CD1c-positive myeloid dendritic cell (primary cell): ENCODE results near the gene SLC28A3.

Source experiments
- DNase-seq: peaks from one replicate; pipeline ENCODE4 v3.0.0-alpha.2; 2016; ENCODE audit errors: extremely low spot score

SLC28A3 gene

GRCh38 chr9:84339962-84340361 is 596 bp downstream of the SLC28A3 start:
- DNase-seq, result no peak

- no peak for DNase-seq
Measured at GRCh38 chr9:84339503-84339902, 1.1 kb downstream of the SLC28A3 start.

GRCh38 chr9:84338792-84339191 is 1.8 kb downstream of the SLC28A3 start:
- no peak for DNase-seq

DNA sequence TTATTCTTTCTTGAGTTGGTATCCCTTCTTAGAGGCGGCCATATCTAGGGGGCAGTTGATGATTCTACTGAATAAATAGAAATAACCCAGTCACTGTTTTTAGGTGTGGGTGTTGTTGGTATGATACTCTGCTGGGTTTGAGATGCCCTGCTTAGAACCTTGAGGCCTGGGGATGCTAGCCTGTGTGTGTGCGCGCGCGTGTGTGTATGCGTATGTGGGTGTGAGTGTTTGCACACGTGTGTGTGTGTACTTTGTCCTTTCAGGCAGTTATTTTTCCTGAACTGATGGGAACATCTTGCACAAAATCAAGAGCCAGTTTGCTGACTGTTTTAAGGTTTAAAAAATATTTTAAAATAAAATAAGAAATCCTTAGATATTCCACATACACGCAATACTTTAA is 3.3 kb downstream of the SLC28A3 start:
- DNase-seq, result no peak

DNA sequence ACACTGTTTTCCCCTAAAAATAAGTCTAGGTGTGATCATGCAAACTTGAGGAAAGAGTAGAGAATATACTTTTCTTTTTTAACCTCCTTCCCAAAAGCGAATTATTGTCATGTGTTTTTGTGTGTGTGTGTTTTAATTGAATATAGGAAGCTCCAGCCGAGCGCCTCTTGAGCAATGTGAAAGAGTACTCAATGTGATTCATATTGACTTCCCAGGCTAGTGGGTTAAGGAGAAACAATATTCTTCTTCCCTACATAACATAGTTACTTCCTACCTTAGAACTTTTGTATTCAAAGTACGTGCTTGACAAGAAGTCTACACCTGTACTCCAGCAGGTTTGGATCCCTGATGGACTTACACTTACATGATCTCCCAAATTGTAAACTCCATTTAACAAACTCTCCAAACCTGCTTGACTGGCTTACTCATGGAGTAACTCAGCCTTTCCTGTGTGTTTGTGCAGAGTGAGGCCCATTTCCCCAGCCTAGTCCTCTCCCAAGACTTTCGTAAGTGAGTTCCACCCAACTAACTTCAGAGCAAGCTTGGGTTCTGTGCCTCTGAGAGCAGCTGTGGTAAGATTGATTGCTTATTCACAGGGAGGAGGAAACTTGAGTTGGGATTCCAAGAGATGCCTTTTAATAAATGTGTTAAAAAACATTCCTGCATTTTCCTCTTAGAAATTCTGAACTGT is 9.3 kb downstream of the SLC28A3 start:
- DNase-seq, result peak; percentile 9

- no peak for DNase-seq
Measured at GRCh38 chr9:84330246-84330645, 10.3 kb downstream of the SLC28A3 start.

- DNase-seq, result no peak
Measured at GRCh38 chr9:84327184-84327583, 13.4 kb downstream of the SLC28A3 start.

GRCh38 chr9:84325347-84325973 is 15.1 kb downstream of the SLC28A3 start:
- no peak for DNase-seq

DNA sequence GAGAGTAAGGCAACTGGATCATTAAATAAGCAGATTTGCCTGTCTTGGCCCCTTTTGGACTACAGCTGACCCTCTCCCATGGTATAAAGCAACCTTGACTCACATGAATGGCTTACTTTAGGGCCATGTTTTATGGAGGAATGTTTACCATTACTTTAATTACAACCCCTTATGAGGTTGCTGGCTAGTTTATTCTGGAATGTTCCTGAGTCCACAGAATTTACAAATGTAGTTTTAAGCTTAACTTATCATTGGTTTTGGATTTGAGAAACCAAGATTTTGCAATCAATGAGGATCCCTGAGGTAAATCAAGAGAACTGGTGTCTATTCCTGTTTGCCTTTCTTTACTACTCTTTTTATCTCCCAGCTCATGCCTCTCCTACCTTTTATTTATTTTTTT is 15.7 kb downstream of the SLC28A3 start:
- DNase-seq, result no peak

- DNase-seq, result peak; percentile 10
Measured at GRCh38 chr9:84323858-84324257, 16.7 kb downstream of the SLC28A3 start.

- no peak for DNase-seq
Measured at GRCh38 chr9:84322828-84323227, 17.7 kb downstream of the SLC28A3 start.

- no peak for DNase-seq
Measured at GRCh38 chr9:84320231-84320630, 20.3 kb downstream of the SLC28A3 start.

DNA sequence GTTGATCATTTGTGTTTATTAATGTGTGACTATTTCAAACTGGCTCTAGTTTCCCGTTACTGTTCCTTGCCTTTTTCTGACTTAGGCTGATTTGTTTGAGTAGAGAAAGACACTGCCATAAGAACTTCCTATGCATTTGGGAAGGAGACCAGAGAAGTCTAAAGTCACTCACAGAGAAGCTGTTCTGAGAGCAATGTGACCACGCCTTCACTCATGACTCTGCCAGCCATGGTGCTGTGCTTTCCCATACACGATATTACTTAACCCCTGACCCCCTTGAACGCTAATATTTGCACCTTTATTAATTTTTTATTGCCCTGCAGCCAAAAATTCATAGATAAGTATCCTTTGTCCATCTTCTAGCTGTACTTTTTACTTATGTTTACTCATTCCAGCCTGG is 20.9 kb downstream of the SLC28A3 start:
- DNase-seq, result no peak

GRCh38 chr9:84318981-84319380 is 21.6 kb downstream of the SLC28A3 start:
- DNase-seq, result no peak

DNA sequence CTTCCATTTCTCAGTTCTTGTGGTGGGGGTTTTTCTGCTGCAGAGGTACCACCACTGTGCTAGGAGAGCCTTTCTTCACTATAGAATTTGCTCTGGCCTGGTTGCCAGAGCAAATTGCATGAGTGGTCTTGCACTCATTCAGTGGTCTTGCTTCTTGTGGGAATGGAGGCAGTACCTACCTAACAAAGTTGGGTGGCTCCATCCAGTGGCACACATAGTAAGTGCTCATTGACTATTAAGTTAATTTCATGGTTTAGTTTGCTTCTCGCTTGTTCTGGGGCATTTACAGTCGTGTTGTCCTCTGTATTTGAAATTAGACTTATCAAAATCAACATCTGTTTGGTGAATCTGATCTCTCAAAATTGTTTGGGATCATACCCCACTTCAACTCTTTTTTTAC is 23.0 kb downstream of the SLC28A3 start:
- no peak for DNase-seq

- peak; percentile 63 for DNase-seq
Measured at GRCh38 chr9:84315278-84315877, 25.2 kb downstream of the SLC28A3 start.

DNA sequence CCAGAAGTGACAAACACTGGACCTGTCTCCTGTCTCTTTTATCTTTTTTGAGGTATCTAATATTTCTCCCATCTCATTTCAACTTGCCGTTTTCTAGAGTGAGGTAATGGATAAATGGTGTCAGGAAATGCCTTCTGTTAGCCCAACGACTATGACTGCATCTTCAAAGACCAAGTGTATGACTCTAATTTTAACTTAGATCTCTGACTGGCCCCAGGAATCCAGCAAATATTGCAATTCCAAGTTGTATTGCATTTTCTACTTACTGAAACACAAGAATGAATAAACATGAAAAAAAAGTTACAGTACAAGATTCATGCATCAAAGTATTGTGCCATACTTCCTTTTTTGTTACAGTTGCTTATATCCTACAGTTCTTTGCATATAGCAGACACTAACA is 26.3 kb downstream of the SLC28A3 start:
- DNase-seq, result no peak

- peak; percentile 32 for DNase-seq
Measured at GRCh38 chr9:84310883-84311282, 29.7 kb downstream of the SLC28A3 start.

DNA sequence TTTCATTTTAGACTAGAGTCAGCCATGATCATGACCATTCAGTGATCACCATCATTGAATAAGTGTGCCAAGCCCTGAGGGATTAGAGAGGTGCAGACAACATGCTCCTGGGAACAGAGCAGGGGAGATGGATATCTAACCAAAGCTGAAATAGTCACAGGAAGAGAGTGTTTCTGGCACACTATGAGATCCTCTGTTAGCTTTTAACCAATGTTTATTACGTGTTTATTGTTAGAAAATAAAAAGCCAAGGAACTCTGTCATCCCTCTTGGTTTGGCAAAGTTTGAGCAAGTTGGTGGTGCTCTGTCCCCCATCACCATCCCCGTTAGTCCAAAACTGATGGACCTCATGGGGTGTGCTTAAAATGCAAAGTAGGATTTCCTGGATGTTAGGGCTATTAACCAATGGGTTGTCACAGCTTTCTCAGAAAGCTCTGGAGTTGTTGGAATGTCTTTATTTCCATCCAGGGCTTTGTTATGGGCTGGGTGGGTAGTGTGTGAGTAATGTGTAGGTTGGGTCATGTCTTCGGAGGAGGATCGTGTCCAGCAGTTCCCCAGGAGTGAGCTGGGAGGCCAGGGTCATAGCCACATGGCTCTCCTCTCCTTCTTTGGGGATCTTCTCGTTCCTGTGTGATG is 34.9 kb downstream of the SLC28A3 start:
- DNase-seq, result no peak

DNA sequence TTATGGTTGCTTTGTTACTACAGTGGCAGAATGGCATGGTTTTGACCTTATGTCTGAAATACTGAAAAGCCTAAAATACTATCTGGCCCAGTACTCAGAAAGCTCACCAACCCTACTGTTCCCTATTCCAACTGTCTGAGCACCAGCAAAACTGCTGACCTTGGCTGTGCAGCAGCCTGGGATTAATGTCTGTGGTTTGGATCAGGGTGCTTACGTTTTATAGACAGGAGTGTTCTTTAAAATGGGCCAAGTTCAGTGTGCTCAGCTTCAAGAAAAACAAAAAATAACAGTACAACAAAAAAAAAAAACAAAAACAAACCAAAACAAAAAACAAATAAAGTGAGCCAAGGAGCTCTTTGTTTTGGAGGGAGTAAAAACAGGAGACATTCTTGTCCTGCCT is 36.4 kb downstream of the SLC28A3 start:
- DNase-seq, result no peak

DNA sequence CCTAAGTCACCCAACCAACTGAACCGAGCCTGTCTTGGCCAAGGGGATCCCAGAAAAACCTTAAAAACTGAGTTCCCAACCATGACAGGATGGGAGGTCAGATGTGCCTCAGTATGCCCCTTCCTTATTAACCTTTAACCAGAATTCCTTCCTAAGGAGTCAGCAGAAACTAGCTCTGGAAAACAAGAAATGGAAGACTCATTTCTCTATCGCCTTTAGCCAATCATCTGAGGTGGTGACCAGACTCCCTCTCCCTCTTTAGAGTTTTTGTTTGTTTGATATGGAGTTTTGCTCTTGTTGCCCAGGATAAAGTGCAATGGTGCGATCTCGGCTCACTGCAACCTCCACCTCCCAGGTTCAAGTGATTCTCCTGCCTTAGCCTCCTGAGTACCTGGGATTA is 37.5 kb downstream of the SLC28A3 start:
- no peak for DNase-seq

DNA sequence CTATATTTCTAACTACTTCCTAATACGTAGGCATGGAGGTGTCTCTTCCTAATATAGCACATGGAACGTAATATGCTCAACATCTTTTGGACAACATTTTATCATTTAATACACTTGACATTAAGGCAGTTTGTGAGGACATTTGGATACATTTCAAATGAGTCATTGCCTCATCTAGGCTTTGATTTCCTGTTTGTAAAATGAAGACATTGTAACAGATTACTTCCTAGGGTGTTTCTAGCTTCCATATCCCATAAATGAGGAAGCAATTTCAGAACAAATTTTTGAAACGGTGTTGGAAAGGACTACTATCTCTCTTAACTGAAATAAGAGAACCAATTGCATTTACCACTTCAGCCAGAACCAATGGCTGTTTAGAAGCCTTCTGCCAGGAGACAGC is 38.7 kb downstream of the SLC28A3 start:
- DNase-seq, result peak; percentile 42

DNA sequence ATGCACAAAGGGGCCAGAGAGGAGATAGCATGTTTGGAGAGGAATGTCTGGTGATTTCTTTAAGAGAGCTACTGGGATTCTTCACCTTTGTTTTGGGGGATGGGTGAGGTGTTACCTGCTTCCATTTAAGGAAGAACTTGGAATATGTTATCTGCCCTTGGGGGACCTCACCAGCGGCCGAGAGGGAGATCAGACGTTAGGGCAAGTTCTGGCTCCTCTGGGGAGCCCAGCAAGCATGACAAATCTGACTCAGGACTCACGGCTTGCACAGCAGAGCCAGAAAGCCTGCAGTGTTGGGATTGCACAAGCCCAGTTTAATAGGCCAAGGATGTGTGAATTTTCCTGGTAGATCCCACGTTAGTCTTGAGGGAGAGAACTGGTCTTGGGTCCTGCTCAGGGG is 40.3 kb downstream of the SLC28A3 start:
- DNase-seq, result no peak
